Activated CD8-positive, alpha-beta memory T cell treated with anti-CD3 and anti-CD28 coated beads, Interleukin-2, amount 50 U/mL, for 1 hour (primary cell): ENCODE measurements around the gene TNP2.

Experiments used
- DNase-seq: peaks from one replicate; pipeline ENCODE4 v3.0.0-alpha.2; 2020; ENCODE audit errors: extremely low read depth

Gene TNP2

GRCh38 chr16:11277607-11278337, 8.6 kb upstream of the TNP2 start:
- no peak for DNase-seq

GRCh38 chr16:11276896-11277593, 7.9 kb upstream of the TNP2 start:
- no peak for DNase-seq

GRCh38 chr16:11276143-11276895, 7.2 kb upstream of the TNP2 start, which contains the start of gene PRM2:
Gene PRM2 (minus strand): TSS chr16:11276480. CDS start chr16:11276370, 110 bp downstream.
- DNase-seq = no peak

- no peak for DNase-seq
Measured at GRCh38 chr16:11274964-11275363, 5.8 kb upstream of the TNP2 start.

- DNase-seq = no peak
Measured at GRCh38 chr16:11273721-11274324, 4.7 kb upstream of the TNP2 start.

- DNase-seq = no peak
Measured at GRCh38 chr16:11272921-11273720, 4.0 kb upstream of the TNP2 start, which contains the start of gene PRM3. Gene PRM3 (minus strand): TSS chr16:11273629. CDS start chr16:11273595, 34 bp downstream.

GRCh38 chr16:11272484-11272883, 3.4 kb upstream of the TNP2 start:
- no peak for DNase-seq

- no peak for DNase-seq
Measured at GRCh38 chr16:11271610-11272009, 2.5 kb upstream of the TNP2 start.

- no peak for DNase-seq
Measured at GRCh38 chr16:11270602-11271162, 1.6 kb upstream of the TNP2 start.

- no peak for DNase-seq
Measured at GRCh38 chr16:11265124-11265523, 4.0 kb downstream of the TNP2 start.

GRCh38 chr16:11264155-11264832, 4.8 kb downstream of the TNP2 start:
- no peak for DNase-seq

- no peak for DNase-seq
Measured at GRCh38 chr16:11263737-11264136, 5.4 kb downstream of the TNP2 start.

GRCh38 chr16:11262915-11263314, 6.2 kb downstream of the TNP2 start:
- DNase-seq = no peak

GRCh38 chr16:11260596-11260966, 8.5 kb downstream of the TNP2 start:
- no peak for DNase-seq

- no peak for DNase-seq
Measured at GRCh38 chr16:11259655-11260595, 9.2 kb downstream of the TNP2 start.

- no peak for DNase-seq
Measured at GRCh38 chr16:11258553-11259492, 10.3 kb downstream of the TNP2 start.

GRCh38 chr16:11257131-11257938, 11.8 kb downstream of the TNP2 start:
- DNase-seq = no peak
